WTC11 (cell line): ENCODE data around the gene NRXN3.

Source experiments
- ETV6 ChIP-seq: sonication (generic); formaldehyde crosslinking; IDR thresholded peaks from 2 replicates; pipeline ENCODE4 v1.8.1; 2022; ENCODE audit warnings: mild to moderate bottlenecking, missing genetic modification reagents
- TF ChIP-seq, protein P1 (sequence below): fragments of 200-600 bp; IDR thresholded peaks from 2 replicates; pipeline ENCODE4 v1.8.0; 2022; ENCODE audit warnings: antibody characterized with exemption

DNA sequence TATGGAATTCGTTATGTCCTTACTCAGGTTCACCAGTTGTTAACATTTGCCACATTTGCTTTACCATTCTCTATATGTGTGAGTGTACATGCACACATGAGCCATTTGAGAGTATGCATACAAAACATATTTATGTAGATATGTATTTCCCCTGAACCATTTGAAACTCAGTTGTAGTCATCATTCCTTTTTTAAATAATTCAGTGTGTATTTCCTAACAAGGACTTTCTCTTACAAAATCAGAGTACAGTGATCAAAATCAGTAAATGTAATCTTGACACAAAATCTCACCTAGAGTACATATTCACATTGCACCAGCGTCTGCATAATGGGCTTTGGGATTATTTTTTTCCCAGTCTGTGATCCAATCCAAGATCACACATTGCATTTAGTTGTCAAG, 1656.2 kb downstream of the NRXN3 start:
- TF ChIP-seq ETV6, result no peak
- TF ChIP-seq, protein P1, sequence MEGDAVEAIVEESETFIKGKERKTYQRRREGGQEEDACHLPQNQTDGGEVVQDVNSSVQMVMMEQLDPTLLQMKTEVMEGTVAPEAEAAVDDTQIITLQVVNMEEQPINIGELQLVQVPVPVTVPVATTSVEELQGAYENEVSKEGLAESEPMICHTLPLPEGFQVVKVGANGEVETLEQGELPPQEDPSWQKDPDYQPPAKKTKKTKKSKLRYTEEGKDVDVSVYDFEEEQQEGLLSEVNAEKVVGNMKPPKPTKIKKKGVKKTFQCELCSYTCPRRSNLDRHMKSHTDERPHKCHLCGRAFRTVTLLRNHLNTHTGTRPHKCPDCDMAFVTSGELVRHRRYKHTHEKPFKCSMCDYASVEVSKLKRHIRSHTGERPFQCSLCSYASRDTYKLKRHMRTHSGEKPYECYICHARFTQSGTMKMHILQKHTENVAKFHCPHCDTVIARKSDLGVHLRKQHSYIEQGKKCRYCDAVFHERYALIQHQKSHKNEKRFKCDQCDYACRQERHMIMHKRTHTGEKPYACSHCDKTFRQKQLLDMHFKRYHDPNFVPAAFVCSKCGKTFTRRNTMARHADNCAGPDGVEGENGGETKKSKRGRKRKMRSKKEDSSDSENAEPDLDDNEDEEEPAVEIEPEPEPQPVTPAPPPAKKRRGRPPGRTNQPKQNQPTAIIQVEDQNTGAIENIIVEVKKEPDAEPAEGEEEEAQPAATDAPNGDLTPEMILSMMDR, result no peak
